ENCODE data around the gene SEM1.
"Not testable (repeated sequence)": the region's sequence is repeated elsewhere in the genome, so short reads cannot be mapped to it uniquely, and the experiment has no call there.

The SEM1 gene

GRCh38 chr7:96700516-96700915 is 9.1 kb downstream of the SEM1 start:
- no peaks in the 10 kb centered on the region for H3K27me3 ChIP-seq (ENCODE audit: insufficient read depth, low read length)
- no peaks in the 10 kb centered on the region for H4K20me1 ChIP-seq (ENCODE audit: insufficient read depth, low read length)
- no peak overlapping the region for H3K4me2 ChIP-seq (ENCODE audit: low read length)
- H3F3A ChIP-seq (ENCODE audit: insufficient read depth, low read length), result no peaks in the 10 kb centered on the region
- H2AFZ ChIP-seq (ENCODE audit: low read length), result no peak overlapping the region
- H3K36me3 ChIP-seq (ENCODE audit: insufficient read depth, low read length), result peaks cover 68% of the 10 kb centered on the region
- no peaks in the 10 kb centered on the region for H3K9me2 ChIP-seq (ENCODE audit: low read depth, low read length)
- no peaks in the 10 kb centered on the region for H3K9me3 ChIP-seq (ENCODE audit: low read length)
- TF ChIP-seq EZH2 (IDR thresholded peaks at IDR 0.05; ENCODE audit: borderline replicate concordance, low read length) (no peak), CTCF (IDR thresholded peaks at IDR 0.05; ENCODE audit: low read length) (no peak)
- H3K79me2 ChIP-seq (ENCODE audit: insufficient read depth, low read length), result peaks cover 100% of the 10 kb centered on the region
- H3K9ac ChIP-seq (ENCODE audit: low read length), result no peak overlapping the region
- H3K4me3 ChIP-seq (ENCODE audit: low read depth, low read length, poor library complexity, severe bottlenecking), result no peak overlapping the region
- no peaks in the 10 kb centered on the region for H3K4me1 ChIP-seq (ENCODE audit: insufficient read depth, low read length, severe bottlenecking)
- no peak overlapping the region for H3K27ac ChIP-seq (ENCODE audit: low read depth, low read length, poor library complexity, severe bottlenecking)

- Histone ChIP-seq H3K9me3 (ENCODE audit: low read length) (no peaks in the 10 kb centered on the region), H3K36me3 (ENCODE audit: insufficient read depth, low read length) (peaks cover 65% of the 10 kb centered on the region), H2AFZ (ENCODE audit: low read length) (no peak overlapping the region), H3K4me1 (ENCODE audit: insufficient read depth, low read length, severe bottlenecking) (no peaks in the 10 kb centered on the region), H3K9me2 (ENCODE audit: low read depth, low read length) (no peaks in the 10 kb centered on the region), H3K4me3 (ENCODE audit: low read depth, low read length, poor library complexity, severe bottlenecking) (no peak overlapping the region), H3K4me2 (ENCODE audit: low read length) (no peak overlapping the region), H3F3A (ENCODE audit: insufficient read depth, low read length) (no peaks in the 10 kb centered on the region), H3K9ac (ENCODE audit: low read length) (no peak overlapping the region), H4K20me1 (ENCODE audit: insufficient read depth, low read length) (no peaks in the 10 kb centered on the region), H3K27ac (ENCODE audit: low read depth, low read length, poor library complexity, severe bottlenecking) (no peak overlapping the region), H3K27me3 (ENCODE audit: insufficient read depth, low read length) (no peaks in the 10 kb centered on the region), H3K79me2 (ENCODE audit: insufficient read depth, low read length) (peaks cover 98% of the 10 kb centered on the region)
- no peak for TF ChIP-seq EZH2 (IDR thresholded peaks at IDR 0.05; ENCODE audit: borderline replicate concordance, low read length)
- no peak for TF ChIP-seq CTCF (IDR thresholded peaks at IDR 0.05; ENCODE audit: low read length)
Measured at GRCh38 chr7:96699219-96699871, 10.3 kb downstream of the SEM1 start.

- not testable (repeated sequence) for H2AFZ ChIP-seq (ENCODE audit: low read length); H3K27me3 ChIP-seq (ENCODE audit: insufficient read depth, low read length); H4K20me1 ChIP-seq (ENCODE audit: insufficient read depth, low read length); H3K27ac ChIP-seq (ENCODE audit: low read depth, low read length, poor library complexity, severe bottlenecking); H3K9me3 ChIP-seq (ENCODE audit: low read length); H3K4me2 ChIP-seq (ENCODE audit: low read length); H3F3A ChIP-seq (ENCODE audit: insufficient read depth, low read length); H3K9me2 ChIP-seq (ENCODE audit: low read depth, low read length); H3K4me3 ChIP-seq (ENCODE audit: low read depth, low read length, poor library complexity, severe bottlenecking); H3K9ac ChIP-seq (ENCODE audit: low read length); H3K4me1 ChIP-seq (ENCODE audit: insufficient read depth, low read length, severe bottlenecking)
- H3K36me3 ChIP-seq (ENCODE audit: insufficient read depth, low read length), result peaks cover 65% of the 10 kb centered on the region
- H3K79me2 ChIP-seq (ENCODE audit: insufficient read depth, low read length), result peaks cover 89% of the 10 kb centered on the region
Measured at GRCh38 chr7:96698449-96698848, 11.2 kb downstream of the SEM1 start.

- H3K36me3 ChIP-seq (ENCODE audit: insufficient read depth, low read length), result peaks cover 66% of the 10 kb centered on the region
- no peaks in the 10 kb centered on the region for H4K20me1 ChIP-seq (ENCODE audit: insufficient read depth, low read length)
- no peak overlapping the region for H3K9ac ChIP-seq (ENCODE audit: low read length)
- H3K4me3 ChIP-seq (ENCODE audit: low read depth, low read length, poor library complexity, severe bottlenecking), result no peak overlapping the region
- no peak overlapping the region for H3K4me2 ChIP-seq (ENCODE audit: low read length)
- no peaks in the 10 kb centered on the region for H3K4me1 ChIP-seq (ENCODE audit: insufficient read depth, low read length, severe bottlenecking)
- H3F3A ChIP-seq (ENCODE audit: insufficient read depth, low read length), result no peaks in the 10 kb centered on the region
- H3K79me2 ChIP-seq (ENCODE audit: insufficient read depth, low read length), result peaks cover 87% of the 10 kb centered on the region
- no peak overlapping the region for H3K27ac ChIP-seq (ENCODE audit: low read depth, low read length, poor library complexity, severe bottlenecking)
- no peaks in the 10 kb centered on the region for H3K9me3 ChIP-seq (ENCODE audit: low read length)
- TF ChIP-seq CTCF (IDR thresholded peaks at IDR 0.05; ENCODE audit: low read length), result no peak
- H2AFZ ChIP-seq (ENCODE audit: low read length), result no peak overlapping the region
- H3K9me2 ChIP-seq (ENCODE audit: low read depth, low read length), result no peaks in the 10 kb centered on the region
- no peaks in the 10 kb centered on the region for H3K27me3 ChIP-seq (ENCODE audit: insufficient read depth, low read length)
Measured at GRCh38 chr7:96697822-96698221, 11.8 kb downstream of the SEM1 start.

Data from OCI-LY1 (cell line).